Measurements from ENCODE around the gene NME9.

Gene NME9

GRCh38 chr3:138364356-138365252 lies 35.0 kb upstream of the NME9 start:
- TF ChIP-seq POU2F2 (IDR thresholded peaks at IDR 0.05; ENCODE audit: low read depth, low read length), result no peak
- FAIRE-seq (no peak), DNase-seq (ENCODE audit: insufficient read length, low spot score) (no peak)

GRCh38 chr3:138363322-138363721 lies 33.7 kb upstream of the NME9 start:
- FAIRE-seq, result no peak
- TF ChIP-seq POLR2A (IDR thresholded peaks at IDR 0.05; ENCODE audit: low read depth, low read length) (no peak), SPI1 (IDR thresholded peaks at IDR 0.05; ENCODE audit: low read depth, low read length) (no peak), PAX5 (IDR thresholded peaks at IDR 0.05; ENCODE audit: insufficient read depth, low read length, severe bottlenecking) (no peak), POLR2AphosphoS5 (IDR thresholded peaks at IDR 0.05; ENCODE audit: low read depth, low read length) (no peak), TAF1 (IDR thresholded peaks at IDR 0.05; ENCODE audit: low read depth, low read length) (no peak), POU2F2 (IDR thresholded peaks at IDR 0.05; ENCODE audit: low read depth, low read length) (no peak)

GRCh38 chr3:138362538-138362937 lies 32.9 kb upstream of the NME9 start:
- FAIRE-seq (no peak), DNase-seq (ENCODE audit: insufficient read length, low spot score) (no peak)
- TF ChIP-seq POLR2AphosphoS5 (IDR thresholded peaks at IDR 0.05; ENCODE audit: low read depth, low read length), result no peak
- no peak for TF ChIP-seq POLR2A (IDR thresholded peaks at IDR 0.05; ENCODE audit: low read depth, low read length)
- TF ChIP-seq PAX5 (IDR thresholded peaks at IDR 0.05; ENCODE audit: insufficient read depth, low read length, severe bottlenecking), result no peak
- TF ChIP-seq TAF1 (IDR thresholded peaks at IDR 0.05; ENCODE audit: low read depth, low read length), result no peak
- no peak for TF ChIP-seq SPI1 (IDR thresholded peaks at IDR 0.05; ENCODE audit: low read depth, low read length)
- TF ChIP-seq POU2F2 (IDR thresholded peaks at IDR 0.05; ENCODE audit: low read depth, low read length), result no peak

More at GRCh38 chr3:138363322-138363721, 33.7 kb upstream of the NME9 start:
- DNase-seq (ENCODE audit: insufficient read length, low spot score), result no peak

GRCh38 chr3:138361561-138361971 lies 31.9 kb upstream of the NME9 start:
- FAIRE-seq, result no peak
- no peak for DNase-seq (ENCODE audit: insufficient read length, low spot score)
- no peak for TF ChIP-seq POLR2AphosphoS5 (IDR thresholded peaks at IDR 0.05; ENCODE audit: low read depth, low read length)
- no peak for TF ChIP-seq POLR2A (IDR thresholded peaks at IDR 0.05; ENCODE audit: low read depth, low read length)
- no peak for TF ChIP-seq SPI1 (IDR thresholded peaks at IDR 0.05; ENCODE audit: low read depth, low read length)
- TF ChIP-seq TAF1 (IDR thresholded peaks at IDR 0.05; ENCODE audit: low read depth, low read length), result no peak
- TF ChIP-seq PAX5 (IDR thresholded peaks at IDR 0.05; ENCODE audit: insufficient read depth, low read length, severe bottlenecking), result no peak
- no peak for TF ChIP-seq POU2F2 (IDR thresholded peaks at IDR 0.05; ENCODE audit: low read depth, low read length)

- no peak for TF ChIP-seq POLR2A (IDR thresholded peaks at IDR 0.05; ENCODE audit: low read depth, low read length)
- TF ChIP-seq SPI1 (IDR thresholded peaks at IDR 0.05; ENCODE audit: low read depth, low read length), result no peak
- TF ChIP-seq POU2F2 (IDR thresholded peaks at IDR 0.05; ENCODE audit: low read depth, low read length), result no peak
- no peak for TF ChIP-seq TAF1 (IDR thresholded peaks at IDR 0.05; ENCODE audit: low read depth, low read length)
- no peak for TF ChIP-seq PAX5 (IDR thresholded peaks at IDR 0.05; ENCODE audit: insufficient read depth, low read length, severe bottlenecking)
- TF ChIP-seq POLR2AphosphoS5 (IDR thresholded peaks at IDR 0.05; ENCODE audit: low read depth, low read length), result no peak
- no peak for FAIRE-seq
- no peak for DNase-seq (ENCODE audit: insufficient read length, low spot score)
Measured at GRCh38 chr3:138360869-138361525, 31.3 kb upstream of the NME9 start.

- no peak for FAIRE-seq
- TF ChIP-seq POLR2AphosphoS5 (IDR thresholded peaks at IDR 0.05; ENCODE audit: low read depth, low read length) (no peak), SPI1 (IDR thresholded peaks at IDR 0.05; ENCODE audit: low read depth, low read length) (no peak), POLR2A (IDR thresholded peaks at IDR 0.05; ENCODE audit: low read depth, low read length) (no peak), POU2F2 (IDR thresholded peaks at IDR 0.05; ENCODE audit: low read depth, low read length) (no peak), PAX5 (IDR thresholded peaks at IDR 0.05; ENCODE audit: insufficient read depth, low read length, severe bottlenecking) (no peak), TAF1 (IDR thresholded peaks at IDR 0.05; ENCODE audit: low read depth, low read length) (no peak)
- DNase-seq (ENCODE audit: insufficient read length, low spot score), result no peak
Measured at GRCh38 chr3:138359919-138360868, 30.5 kb upstream of the NME9 start.

- no peak for TF ChIP-seq PAX5 (IDR thresholded peaks at IDR 0.05; ENCODE audit: insufficient read depth, low read length, severe bottlenecking)
- no peak for TF ChIP-seq TAF1 (IDR thresholded peaks at IDR 0.05; ENCODE audit: low read depth, low read length)
- no peak for TF ChIP-seq POLR2AphosphoS5 (IDR thresholded peaks at IDR 0.05; ENCODE audit: low read depth, low read length)
- FAIRE-seq (no peak), DNase-seq (ENCODE audit: insufficient read length, low spot score) (no peak)
Measured at GRCh38 chr3:138359148-138359918, 29.7 kb upstream of the NME9 start.

GRCh38 chr3:138356730-138357405 lies 27.2 kb upstream of the NME9 start:
- no peak for DNase-seq (ENCODE audit: insufficient read length, low spot score)
- TF ChIP-seq TAF1 (IDR thresholded peaks at IDR 0.05; ENCODE audit: low read depth, low read length) (no peak), POLR2A (IDR thresholded peaks at IDR 0.05; ENCODE audit: low read depth, low read length) (no peak), PAX5 (IDR thresholded peaks at IDR 0.05; ENCODE audit: insufficient read depth, low read length, severe bottlenecking) (no peak), POLR2AphosphoS5 (IDR thresholded peaks at IDR 0.05; ENCODE audit: low read depth, low read length) (no peak), POU2F2 (IDR thresholded peaks at IDR 0.05; ENCODE audit: low read depth, low read length) (no peak), SPI1 (IDR thresholded peaks at IDR 0.05; ENCODE audit: low read depth, low read length) (no peak)
- no peak for FAIRE-seq
